Fibroblast of the conjunctiva (primary cell): ENCODE data around the gene CCDC15.
"Not testable (repeated sequence)": the region's sequence is repeated elsewhere in the genome, so short reads cannot be mapped to it uniquely, and the experiment has no call there.

Source experiments
- DNase-seq: peaks from one replicate; pipeline ENCODE4 v3.0.0-alpha.2; 2010; ENCODE audit warnings: low read depth

The CCDC15 gene

DNA sequence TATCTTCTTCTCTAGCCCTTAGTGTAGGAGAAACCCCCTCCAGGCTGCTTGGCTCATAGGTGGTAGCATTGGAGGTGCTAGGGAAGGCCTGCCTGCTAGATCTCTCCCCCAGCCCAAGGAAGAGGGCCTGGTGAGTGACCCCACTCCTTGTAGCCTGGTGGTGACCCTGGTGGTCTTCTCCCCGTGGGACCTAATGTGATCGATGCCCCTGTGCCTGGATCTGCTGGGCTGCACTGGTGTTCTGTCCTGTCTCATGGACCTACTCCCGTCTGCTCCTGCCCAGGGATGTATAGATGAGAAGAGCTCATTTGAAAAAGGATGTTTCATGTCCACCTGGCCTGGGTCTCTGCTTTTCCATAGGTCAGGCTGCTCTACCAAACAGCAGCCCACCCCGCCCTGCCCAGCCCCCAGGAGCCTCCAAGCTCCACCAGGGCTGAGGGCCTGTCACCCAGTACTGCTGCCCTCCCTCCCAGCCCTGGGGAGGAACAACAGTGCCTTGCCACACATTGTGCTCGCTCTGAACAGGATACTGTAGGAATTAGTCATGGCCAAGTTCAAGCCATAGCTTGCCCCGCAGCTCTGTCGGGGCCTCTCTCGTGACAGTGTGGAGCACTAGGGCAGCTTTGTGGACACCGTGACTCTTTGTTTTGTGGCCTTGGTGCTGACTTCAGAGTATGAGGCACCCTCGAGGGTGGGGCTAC is 128.8 kb downstream of the CCDC15 start:
- no peak for DNase-seq

DNA sequence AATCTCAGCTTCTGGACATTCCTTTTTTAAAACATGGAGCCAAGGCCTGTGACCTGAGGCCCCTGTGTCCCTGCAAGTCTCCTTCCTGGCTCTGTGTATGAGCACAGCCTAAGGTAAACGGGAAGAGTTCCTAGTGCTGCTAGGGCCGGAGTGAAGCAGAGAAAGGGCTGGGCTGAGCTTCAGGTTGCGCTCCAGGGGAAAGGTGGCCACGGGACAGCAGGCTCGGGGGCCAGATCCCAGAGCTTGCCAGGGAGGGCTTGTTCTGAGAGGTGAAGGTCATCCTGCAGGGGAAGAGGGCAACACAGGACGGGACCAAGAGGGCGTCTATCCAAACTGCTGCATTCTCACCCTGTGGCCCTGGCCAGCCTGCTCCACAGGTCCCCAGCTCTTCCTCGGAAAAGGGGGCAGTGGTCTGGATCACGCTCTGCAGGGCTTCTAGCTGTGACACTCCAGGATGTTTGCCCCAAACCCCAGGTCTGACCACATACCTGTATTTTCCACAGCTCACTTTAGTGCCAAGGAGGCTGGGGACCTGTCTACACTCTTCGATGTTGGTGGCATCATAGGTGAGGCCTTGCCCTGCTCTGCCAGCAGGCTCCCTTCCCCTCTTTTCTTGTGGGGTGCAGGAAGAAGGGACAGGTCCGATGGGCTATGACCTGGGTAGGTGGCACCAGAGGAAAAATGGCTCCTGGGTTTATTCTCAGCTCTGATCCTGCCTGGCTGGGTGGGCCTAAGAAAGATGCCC is 129.5 kb downstream of the CCDC15 start:
- DNase-seq: no peak

DNA sequence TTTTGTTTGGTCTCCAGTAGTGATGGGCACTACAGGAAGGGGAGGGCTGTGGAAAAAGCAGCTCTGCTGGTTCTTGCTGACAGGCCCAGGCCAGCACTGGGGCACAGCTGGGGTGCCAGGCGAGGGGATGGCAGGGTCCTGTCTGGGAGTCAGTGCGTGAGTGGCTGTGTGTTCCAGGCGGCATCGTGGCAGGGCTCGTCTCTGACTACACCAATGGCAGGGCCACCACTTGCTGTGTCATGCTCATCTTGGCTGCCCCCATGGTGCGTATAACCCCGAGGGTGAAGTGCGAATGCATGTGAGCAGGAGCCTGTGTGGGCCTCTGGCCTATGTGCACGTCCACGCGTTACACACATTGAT is 130.0 kb downstream of the CCDC15 start:
- no peak for DNase-seq

DNA sequence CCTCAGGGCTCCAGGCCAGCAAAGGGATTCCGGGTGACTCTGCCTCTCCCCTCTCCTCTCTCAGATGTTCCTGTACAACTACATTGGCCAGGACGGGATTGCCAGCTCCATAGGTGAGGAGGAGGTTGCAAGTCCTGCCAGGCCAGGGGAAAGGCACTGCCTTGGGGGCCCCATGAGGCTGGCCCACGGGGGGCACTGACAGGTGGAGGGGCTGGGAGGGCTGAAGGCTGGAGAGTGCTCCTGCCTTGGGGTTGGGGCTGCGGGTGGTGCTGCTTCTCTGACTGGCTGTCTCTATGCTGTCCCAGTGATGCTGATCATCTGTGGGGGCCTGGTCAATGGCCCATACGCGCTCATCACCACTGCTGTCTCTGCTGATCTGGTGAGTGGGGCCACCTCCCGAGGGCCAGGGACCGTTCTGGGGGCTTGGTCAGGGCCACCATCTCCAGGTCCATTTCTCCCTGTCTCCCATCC is 130.8 kb downstream of the CCDC15 start:
- no peak for DNase-seq

DNA sequence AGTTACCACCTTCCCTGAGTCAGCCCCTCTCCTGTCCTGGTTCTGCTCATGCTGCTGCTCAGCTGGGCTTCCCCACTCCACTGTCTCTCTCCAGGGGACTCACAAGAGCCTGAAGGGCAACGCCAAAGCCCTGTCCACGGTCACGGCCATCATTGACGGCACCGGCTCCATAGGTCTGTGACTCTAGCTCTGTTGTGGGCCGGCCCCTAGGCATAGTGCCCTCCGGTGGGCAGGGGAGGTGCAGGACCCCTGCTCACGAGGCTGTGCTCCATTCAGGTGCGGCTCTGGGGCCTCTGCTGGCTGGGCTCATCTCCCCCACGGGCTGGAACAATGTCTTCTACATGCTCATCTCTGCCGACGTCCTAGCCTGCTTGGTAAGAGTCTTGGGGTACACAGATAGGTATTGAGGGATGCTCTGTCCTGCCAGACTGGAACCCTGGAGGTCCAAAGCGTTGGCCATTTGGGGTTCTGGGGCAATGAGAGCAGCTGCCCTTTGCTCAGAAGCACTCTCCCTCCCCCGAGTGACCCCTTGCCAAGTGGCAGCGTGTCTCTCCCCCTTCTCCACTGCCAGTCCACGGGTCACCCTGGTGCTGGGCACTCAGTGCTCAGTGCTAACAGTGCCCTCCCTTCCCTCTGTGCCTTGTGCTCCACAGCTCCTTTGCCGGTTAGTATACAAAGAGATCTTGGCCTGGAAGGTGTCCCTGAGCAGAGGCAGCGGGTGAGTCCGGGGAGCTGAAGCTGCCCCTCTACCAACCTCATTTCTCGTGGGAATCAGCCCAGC is 131.5 kb downstream of the CCDC15 start:
- DNase-seq: no peak

DNA sequence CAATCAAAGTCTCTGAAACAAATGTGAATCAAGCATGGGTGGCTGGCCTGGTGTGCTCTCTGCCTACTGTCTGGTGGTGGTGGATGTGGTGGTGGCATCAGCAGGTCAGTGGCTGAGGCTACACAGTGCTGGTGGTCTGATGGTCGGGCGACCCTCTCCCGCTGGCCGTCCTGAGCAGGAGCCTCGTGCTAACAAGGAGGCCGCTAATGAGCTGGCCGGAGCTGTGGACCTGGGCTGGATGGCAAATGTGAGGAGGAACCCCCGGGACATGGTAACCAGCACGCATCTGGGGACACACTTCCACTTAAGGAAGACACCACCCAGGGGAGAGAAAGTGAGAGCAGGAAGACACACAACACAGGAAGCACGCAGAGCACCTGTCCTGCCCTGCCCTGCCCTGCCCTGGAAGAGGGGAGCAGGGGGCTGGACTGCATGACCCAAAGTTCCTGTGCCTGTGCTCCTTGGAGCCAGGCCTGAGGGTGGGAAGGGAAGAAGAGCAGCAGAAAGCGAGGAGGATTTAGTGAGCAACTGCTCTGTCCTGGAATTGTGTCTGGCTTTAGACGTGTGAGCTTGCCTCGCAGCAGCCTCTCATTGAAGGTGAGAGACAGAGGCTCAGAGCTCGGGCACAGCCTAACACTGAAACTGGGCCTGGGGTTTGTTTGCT is 132.8 kb downstream of the CCDC15 start:
- no peak for DNase-seq

DNA sequence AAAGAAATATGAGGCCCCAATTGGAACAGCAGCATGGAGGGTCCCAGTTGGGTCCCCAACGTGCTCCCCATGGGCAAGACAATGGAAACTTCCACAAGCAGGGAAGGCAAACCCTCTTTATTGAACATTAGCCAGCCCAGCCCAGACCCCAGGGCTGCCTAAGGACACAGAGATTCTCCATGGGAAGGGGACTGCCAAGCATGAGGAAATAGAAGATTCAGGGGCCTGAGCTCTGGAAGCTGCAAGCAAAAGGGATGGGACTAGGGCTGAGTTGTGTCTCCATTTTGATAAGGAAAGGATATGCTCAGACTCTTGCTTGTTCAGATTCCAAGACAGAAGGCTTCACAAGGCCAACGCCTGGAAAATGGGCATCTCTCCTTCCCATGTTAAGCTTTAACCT is 134.1 kb downstream of the CCDC15 start:
- no peak for DNase-seq

DNA sequence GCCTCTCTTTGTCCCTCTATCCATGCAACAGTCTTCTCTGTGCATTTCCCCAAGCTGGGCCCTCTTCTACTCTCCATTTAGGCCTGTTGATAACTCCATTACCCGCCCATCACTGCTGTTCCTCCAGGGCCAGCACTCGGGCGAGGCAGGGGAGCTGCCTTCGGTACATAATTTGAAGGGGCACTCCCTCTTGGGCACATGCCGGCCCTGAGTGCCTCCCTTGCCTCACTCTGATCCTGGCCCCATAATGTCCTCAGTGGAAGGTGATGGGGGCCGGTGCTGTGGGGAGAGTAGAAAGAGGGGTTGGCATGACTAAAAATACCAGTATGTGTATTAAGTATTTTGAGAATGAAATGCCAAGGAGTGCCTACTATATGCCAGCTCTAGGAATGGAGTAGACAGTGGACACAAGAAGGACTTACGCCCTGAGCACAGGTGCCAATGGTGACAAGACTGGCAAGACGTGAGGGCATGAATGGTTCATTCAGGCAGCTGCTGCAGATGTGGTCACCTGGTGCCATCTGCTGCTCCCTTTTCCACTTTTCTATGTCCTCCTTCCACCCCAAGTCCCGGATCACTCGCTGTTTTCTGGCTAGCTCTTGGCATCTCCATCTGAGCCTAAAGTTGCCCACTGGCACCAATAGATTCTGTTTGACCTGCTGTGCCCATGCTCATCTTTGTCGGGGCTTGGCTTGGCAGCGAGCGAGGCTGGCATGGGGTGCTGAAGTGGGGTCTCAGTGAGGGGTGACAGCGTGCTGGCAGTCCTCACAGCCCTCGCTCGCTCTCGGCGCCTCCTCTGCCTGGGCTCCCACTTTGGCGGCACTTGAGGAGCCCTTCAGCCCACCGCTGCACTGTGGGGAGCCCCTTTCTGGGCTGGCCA is 134.8 kb downstream of the CCDC15 start:
- no peak for DNase-seq

DNA sequence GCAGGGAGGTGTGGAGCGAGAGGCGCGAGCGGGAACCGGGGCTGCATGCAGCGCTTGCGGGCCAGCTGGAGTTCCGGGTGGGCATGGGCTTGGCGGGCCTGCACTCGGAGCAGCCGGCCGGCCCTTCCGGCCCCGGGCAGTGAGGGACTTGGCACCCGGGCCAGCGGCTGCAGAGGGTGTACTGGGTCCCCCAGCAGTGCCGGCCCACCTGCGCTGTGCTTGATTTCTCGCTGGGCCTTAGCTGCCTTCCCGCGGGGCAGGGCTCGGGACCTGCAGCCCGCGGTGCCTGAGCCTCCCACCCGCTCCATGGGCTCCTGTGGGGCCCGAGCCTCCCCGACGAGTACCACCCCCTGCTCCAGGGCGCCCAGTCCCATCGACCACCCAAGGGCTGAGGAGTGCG is 135.5 kb downstream of the CCDC15 start:
- not testable (repeated sequence) for DNase-seq

DNA sequence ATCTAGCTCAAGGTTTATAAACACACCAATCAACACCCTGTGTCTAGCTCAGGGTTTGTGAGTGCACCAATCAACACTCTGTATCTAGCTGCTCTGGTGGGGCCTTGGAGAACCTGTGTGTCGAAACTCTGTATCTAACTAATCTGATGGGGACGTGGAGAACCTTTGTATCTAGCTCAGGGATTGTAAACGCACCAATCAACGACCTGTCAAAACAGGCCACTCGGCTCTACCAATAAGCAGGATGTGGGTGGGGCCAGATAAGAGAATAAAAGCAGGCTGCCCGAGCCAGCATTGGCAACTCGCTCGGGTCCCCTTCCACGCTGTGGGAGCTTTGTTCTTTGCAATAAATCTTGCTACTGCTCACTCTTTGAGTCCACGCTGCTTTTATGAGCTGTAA is 136.1 kb downstream of the CCDC15 start:
- DNase-seq: not testable (repeated sequence)

DNA sequence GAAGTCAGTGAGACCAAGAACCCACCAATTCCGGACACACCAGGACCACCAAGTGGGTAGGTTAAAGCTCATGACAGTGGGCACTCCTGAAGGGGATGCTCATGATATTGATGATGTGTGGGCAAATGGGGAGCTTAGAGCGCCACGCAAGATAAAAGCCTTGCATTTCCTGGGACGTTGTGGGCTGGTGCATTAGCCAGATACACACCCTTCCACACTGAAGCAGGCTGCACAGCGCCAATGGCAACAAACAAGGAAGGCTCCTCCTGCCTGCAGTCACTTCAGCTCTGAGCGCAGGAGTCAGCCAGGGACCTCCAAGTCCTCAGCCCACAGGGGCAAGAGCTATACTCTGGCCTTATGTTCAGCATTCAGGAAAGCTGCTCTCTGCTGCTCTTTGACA is 136.8 kb downstream of the CCDC15 start:
- no peak for DNase-seq
